CD4-positive, alpha-beta T cell (primary cell): Measurements from ENCODE around the gene POPDC3. TPM values are rescaled to one million over a fixed set of nuclear protein-coding genes. Genes with fewer than 3 reads are reported as not detected.

Experiments
- ATAC-seq: fragments of 200-7000 bp; cut with Tn5 transposase; one replicate; pipeline ENCODE4 v1.10.0; 2022; ENCODE audit warnings: mild to moderate bottlenecking; ENCODE audit not compliant: poor library complexity
- CTCF ChIA-PET: fragments of 350-600 bp; sonication (Branson Sonifier 250); formaldehyde crosslinking; loops from one replicate; lab custom pipeline; 2021; ENCODE audit warnings: antibody characterized with exemption, inconsistent platforms; lab: Charles Lee
- POLR2A ChIA-PET: fragments of 350-600 bp; sonication (Branson Sonifier 250); formaldehyde crosslinking; loops from one replicate; lab custom pipeline; 2021; ENCODE audit warnings: antibody characterized with exemption, inconsistent platforms; lab: Charles Lee
- DNase-seq, 14 experiments: peaks; one replicate each; pipeline ENCODE4 v3.0.0-alpha.2; 2013 to 2020; ENCODE audit warnings: mixed read lengths in 2 of 14
- H3K27ac ChIP-seq, 2 donors: one replicate each; pipeline versions ENCODE4 v1.5.1 to v1.7.0; 2013; ENCODE audit warnings: low read length in 2 of 2, low read depth in 1 of 2, mild to moderate bottlenecking in 1 of 2
- H3K27me3 ChIP-seq, 2 experiments: 1 replicate in 1 of 2; 2 replicates in 1 of 2; pipeline versions ENCODE4 v1.6.1 to v1.7.0; 2013; ENCODE audit warnings: low read length in 2 of 2, control low read depth in 1 of 2, mild to moderate bottlenecking in 1 of 2, moderate library complexity in 1 of 2; ENCODE audit not compliant: insufficient read depth in 2 of 2, control insufficient read depth in 1 of 2
- H3K36me3 ChIP-seq: one replicate; pipeline ENCODE4 v1.6.1; 2013; ENCODE audit warnings: low read length, control low read depth; ENCODE audit not compliant: insufficient read depth
- H3K4me1 ChIP-seq: one replicate; pipeline ENCODE4 v1.6.1; 2013; ENCODE audit warnings: low read length, control low read depth; ENCODE audit not compliant: insufficient read depth
- H3K4me3 ChIP-seq: one replicate; pipeline ENCODE4 v1.5.1; 2013; ENCODE audit warnings: mild to moderate bottlenecking, low read length, moderate library complexity
- H3K9me3 ChIP-seq, 2 experiments: 1 replicate in 1 of 2; 2 replicates in 1 of 2; pipeline versions ENCODE4 v1.6.1 to v1.7.0; 2013; ENCODE audit warnings: low read length in 2 of 2, mild to moderate bottlenecking in 2 of 2, control low read depth in 1 of 2, moderate library complexity in 1 of 2; ENCODE audit not compliant: control insufficient read depth in 1 of 2, insufficient read depth in 1 of 2
- H3K27ac Mint-ChIP-seq: one replicate; pipeline ENCODE4 v1.8.0; 2020; ENCODE audit warnings: mixed read lengths
- H3K27me3 Mint-ChIP-seq: one replicate; pipeline ENCODE4 v1.8.0; 2021; ENCODE audit warnings: mixed read lengths
- H3K36me3 Mint-ChIP-seq: one replicate; pipeline ENCODE4 v1.8.0; 2021; ENCODE audit warnings: low read depth, mixed read lengths
- H3K4me1 Mint-ChIP-seq: one replicate; pipeline ENCODE4 v1.8.0; 2021; ENCODE audit warnings: low read depth, mixed read lengths
- H3K4me3 Mint-ChIP-seq: one replicate; pipeline ENCODE4 v1.8.0; 2020; ENCODE audit warnings: mild to moderate bottlenecking, mixed read lengths
- H3K9me3 Mint-ChIP-seq: one replicate; pipeline ENCODE4 v1.8.0; 2020; ENCODE audit warnings: mixed read lengths
- CTCF ChIP-seq: fragments of 200-600 bp; IDR thresholded peaks from one replicate; pipeline ENCODE4 v1.8.0; 2022; ENCODE audit warnings: antibody characterized with exemption, mild to moderate bottlenecking
- intact Hi-C, 2 experiments: fragments of 100-400 bp; cut with DNase I in 1 of 2; cut with micrococcal nuclease in 1 of 2; formaldehyde crosslinking; loops; one replicate each; pipeline versions ENCODE4 v1.15.1 to v1.9.0; 2023 to 2025; cut with DNase I, micrococcal nuclease
- total RNA-seq, 174 experiments: library from RNA in 2 of 174; stranded (reverse) in 2 of 174; gene quantifications; one replicate each; pipeline ENCODE4 v1.2.3 and lab custom pipeline; 2021 to 2026

The POPDC3 gene
- total RNA-seq, 2 experiments from 2014 or later, result not detected

DNA sequence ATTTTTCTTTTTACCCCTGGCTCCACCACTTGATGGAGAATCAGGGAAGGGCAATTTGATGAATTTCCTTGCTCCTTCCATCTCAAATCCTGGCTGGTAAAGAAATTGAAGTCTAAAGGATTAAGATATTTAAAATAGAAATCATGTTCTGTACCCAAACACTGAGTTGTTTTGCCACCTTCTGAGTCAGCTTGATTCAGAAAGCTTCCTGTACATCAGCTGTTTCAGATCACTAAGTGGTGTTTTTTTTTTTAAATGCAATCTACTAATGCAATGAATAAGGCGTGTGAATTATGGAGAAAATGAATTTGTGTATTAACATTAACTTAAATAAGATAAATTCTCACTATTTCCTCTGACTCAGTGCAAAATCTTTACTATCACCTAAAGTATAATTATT, 11.5 kb upstream of the POPDC3 start:
- peaks cover 39% of the 10 kb centered on the region for H3K27me3 Mint-ChIP-seq
- no peak overlapping the region for H3K4me3 ChIP-seq
- H3K36me3 Mint-ChIP-seq, result no peaks in the 10 kb centered on the region
- no peak overlapping the region for H3K27ac ChIP-seq
- no peak overlapping the region for H3K4me3 Mint-ChIP-seq
- TF ChIP-seq CTCF, result no peak
- intact Hi-C loops, result no loop called here
- no peak for DNase-seq
- H3K27ac Mint-ChIP-seq, result no peak overlapping the region
- H3K9me3 ChIP-seq, result no peaks in the 10 kb centered on the region
- H3K9me3 Mint-ChIP-seq, result no peaks in the 10 kb centered on the region
- H3K27me3 ChIP-seq, result peaks cover 4% of the 10 kb centered on the region in 2 experiments
- CTCF ChIA-PET, result no interaction called here
- no peaks in the 10 kb centered on the region for H3K4me1 ChIP-seq
- POLR2A ChIA-PET, result no interaction called here
- H3K4me1 Mint-ChIP-seq, result no peaks in the 10 kb centered on the region
- H3K36me3 ChIP-seq, result no peaks in the 10 kb centered on the region
- ATAC-seq, result no peak

GRCh38 chr6:105189026-105189820, 9.4 kb upstream of the POPDC3 start:
- Histone ChIP-seq H3K27ac (no peak overlapping the region), H3K36me3 (no peaks in the 10 kb centered on the region), H3K9me3 (no peaks in the 10 kb centered on the region), H3K4me1 (no peaks in the 10 kb centered on the region), H3K4me3 (no peak overlapping the region), H3K27me3 (peaks cover 6 to 7% of the 10 kb centered on the region in 2 experiments)
- CTCF ChIA-PET, result no interaction called here
- H3K9me3 Mint-ChIP-seq, result no peaks in the 10 kb centered on the region
- H3K36me3 Mint-ChIP-seq, result no peaks in the 10 kb centered on the region
- ATAC-seq, result no peak
- peaks cover 28% of the 10 kb centered on the region for H3K27me3 Mint-ChIP-seq
- H3K4me1 Mint-ChIP-seq, result no peaks in the 10 kb centered on the region
- no peak for DNase-seq
- no peak overlapping the region for H3K27ac Mint-ChIP-seq
- intact Hi-C loops, result no loop called here
- H3K4me3 Mint-ChIP-seq, result no peak overlapping the region
- POLR2A ChIA-PET, result no interaction called here
- no peak for TF ChIP-seq CTCF

GRCh38 chr6:105188251-105188650, 8.4 kb upstream of the POPDC3 start:
- DNase-seq (no peak), ATAC-seq (no peak)
- H3K4me3 Mint-ChIP-seq, result no peak overlapping the region
- POLR2A ChIA-PET, result no interaction called here
- no peaks in the 10 kb centered on the region for H3K36me3 Mint-ChIP-seq
- H3K4me1 Mint-ChIP-seq, result no peaks in the 10 kb centered on the region
- TF ChIP-seq CTCF, result no peak
- Histone ChIP-seq H3K9me3 (no peaks in the 10 kb centered on the region), H3K4me3 (no peak overlapping the region), H3K4me1 (no peaks in the 10 kb centered on the region), H3K36me3 (no peaks in the 10 kb centered on the region), H3K27me3 (peaks cover 5 to 8% of the 10 kb centered on the region in 2 experiments), H3K27ac (no peak overlapping the region)
- H3K27me3 Mint-ChIP-seq, result peaks cover 27% of the 10 kb centered on the region
- no peaks in the 10 kb centered on the region for H3K9me3 Mint-ChIP-seq
- CTCF ChIA-PET, result no interaction called here
- intact Hi-C loops, result no loop called here
- H3K27ac Mint-ChIP-seq, result no peak overlapping the region
